Thyroid gland (tissue), 4 donors: ENCODE results near the gene KNCN. TPM values are rescaled to one million over a fixed set of nuclear protein-coding genes. Genes with fewer than 3 reads are reported as not detected.

Source experiments
- DNase-seq, 2 donors: peaks; one replicate each; pipeline ENCODE4 v3.0.0-alpha.2; 2019
- H3K27ac ChIP-seq, 3 donors: fragments of 200-600 bp; sonication (generic); 1 replicate in 2 of 3; 2 replicates in 1 of 3; pipeline ENCODE4 v1.5.1; 2016 to 2019; ENCODE audit warnings: mild to moderate bottlenecking in 1 of 3, moderate library complexity in 1 of 3
- H3K27me3 ChIP-seq: fragments of 200-600 bp; sonication (generic); one replicate; pipeline ENCODE4 v1.5.1; 2019
- H3K36me3 ChIP-seq, 2 donors: fragments of 200-600 bp; sonication (generic); one replicate each; pipeline ENCODE4 v1.5.1; 2016 to 2019
- H3K4me1 ChIP-seq, 2 donors: fragments of 200-600 bp; sonication (generic); one replicate each; pipeline ENCODE4 v1.5.1; 2017 to 2019
- H3K4me3 ChIP-seq, 3 donors: fragments of 200-600 bp; sonication (generic); replicated peaks in 1 of 3; 1 replicate in 2 of 3; 2 replicates in 1 of 3; pipeline ENCODE4 v1.5.1; 2016; ENCODE audit warnings: mild to moderate bottlenecking in 1 of 3
- H3K9me3 ChIP-seq: fragments of 200-600 bp; sonication (generic); one replicate; pipeline ENCODE4 v1.5.1; 2017
- CTCF ChIP-seq, 6 experiments: fragments of 200-600 bp in 3 of 6; fragments of 450-650 bp in 3 of 6; sonication (generic) in 3 of 6; IDR thresholded peaks; one replicate each; pipeline ENCODE4 v1.5.1; 2016 to 2019; ENCODE audit warnings: antibody characterized with exemption in 6 of 6, mild to moderate bottlenecking in 2 of 6, inconsistent platforms in 1 of 6, moderate library complexity in 1 of 6
- POLR2A ChIP-seq, 2 donors: fragments of 450-650 bp; IDR thresholded peaks; one replicate each; pipeline ENCODE4 v1.6.1; 2017; ENCODE audit warnings: antibody characterized with exemption in 2 of 2, mild to moderate bottlenecking in 2 of 2, moderate library complexity in 1 of 2
- WGBS, 2 donors: methylation state at CpG; one replicate each; pipeline ENCODE4 v1.1.5; 2017; 5-methylcytosine and 5-hydroxymethylcytosine counted together
- intact Hi-C: fragments of 100-400 bp; cut with DNase I; formaldehyde crosslinking; loops from one replicate; pipeline ENCODE4 v1.15.1; 2023
- total RNA-seq, 4 donors: library from RNA; depleted of rRNA; stranded (reverse); fragments of >200 nt; gene quantifications; one replicate each; pipeline ENCODE4 v1.2.3, GENCODE V29; 2016

KNCN gene
- total RNA-seq, 4 donors from 2014 or later, result not detected

GRCh38 chr1:46532095-46532494 lies 19.4 kb downstream of the KNCN start:
- DNase-seq, result no peak
- TF ChIP-seq POLR2A (IDR thresholded peaks at IDR 0.05) (no peak), CTCF (IDR thresholded peaks at IDR 0.05) (no peak)
- Histone ChIP-seq H3K4me1 (peaks cover 0 to 5% of the 10 kb centered on the region in 2 donors), H3K36me3 (no peaks in the 10 kb centered on the region), H3K4me3 (no peak overlapping the region), H3K9me3 (no peaks in the 10 kb centered on the region), H3K27ac (no peak overlapping the region), H3K27me3 (no peaks in the 10 kb centered on the region)
- intact Hi-C loops, result loop anchor here (5.0 kb wide), 1 partner anchor 195 kb away; no protein-coding TSS in a partner anchor
- WGBS, 2 donors, result 75 to 84% methylated on average over 3 of the region's 3 CpGs

DNA sequence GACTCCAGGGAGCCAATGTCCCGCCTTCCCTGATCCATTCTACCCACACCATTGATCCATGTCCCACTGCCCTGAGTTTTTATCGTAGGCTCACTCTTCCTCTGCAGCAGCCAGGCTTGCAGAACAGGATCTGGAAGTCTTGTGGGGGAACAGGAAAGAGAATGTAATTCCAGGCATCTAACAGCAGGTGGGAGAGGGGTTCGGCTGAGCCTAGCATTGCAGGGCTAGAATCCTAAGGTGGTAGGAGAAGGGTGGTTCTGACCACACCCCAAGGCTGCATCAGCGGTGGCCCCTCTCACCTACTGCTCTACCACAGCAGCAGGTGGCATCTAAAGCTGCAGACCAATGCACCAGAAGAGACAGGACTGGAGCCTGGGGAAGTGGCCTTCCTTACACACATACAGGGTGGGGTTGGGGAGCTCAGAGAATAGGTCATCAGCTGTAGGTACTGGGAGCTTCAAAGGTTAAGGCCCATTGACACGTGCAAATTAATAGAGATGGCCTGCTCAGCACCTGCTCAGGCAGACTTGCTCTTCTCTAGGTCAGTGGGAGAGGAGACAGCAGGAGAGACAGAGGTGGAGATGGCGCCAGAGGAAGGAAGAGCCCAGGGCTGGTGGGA lies 20.5 kb downstream of the KNCN start:
- H3K4me1 ChIP-seq, result peaks cover 0 to 5% of the 10 kb centered on the region in 2 donors
- no peaks in the 10 kb centered on the region for H3K27me3 ChIP-seq
- no peaks in the 10 kb centered on the region for H3K9me3 ChIP-seq
- TF ChIP-seq POLR2A (IDR thresholded peaks at IDR 0.05) (no peak), CTCF (IDR thresholded peaks at IDR 0.05) (no peak)
- H3K4me3 ChIP-seq, result no peak overlapping the region
- no peak for DNase-seq
- no peaks in the 10 kb centered on the region for H3K36me3 ChIP-seq
- WGBS, 2 donors, result 57 to 60% methylated on average over 6 of the region's 6 CpGs
- intact Hi-C loops, result loop anchor here (5.0 kb wide), 1 partner anchor 196 kb away; no protein-coding TSS in a partner anchor
- H3K27ac ChIP-seq, result no peak overlapping the region

- DNase-seq, result no peak
- Histone ChIP-seq H3K36me3 (no peaks in the 10 kb centered on the region), H3K27me3 (no peaks in the 10 kb centered on the region), H3K27ac (no peak overlapping the region), H3K4me3 (no peak overlapping the region), H3K4me1 (peaks cover 0 to 5% of the 10 kb centered on the region in 2 donors), H3K9me3 (no peaks in the 10 kb centered on the region)
- 52 to 78% methylated on average over 3 of the region's 3 CpGs for WGBS, 2 donors
- TF ChIP-seq CTCF (IDR thresholded peaks at IDR 0.05) (no peak), POLR2A (IDR thresholded peaks at IDR 0.05) (no peak)
- intact Hi-C loops, result loop anchor here (5.0 kb wide), 1 partner anchor 197 kb away; no protein-coding TSS in a partner anchor
These were observed 21.1 kb downstream of the KNCN start for GRCh38 chr1:46530311-46530710.

- no peaks in the 10 kb centered on the region for H3K9me3 ChIP-seq
- H3K27ac ChIP-seq, result no peak overlapping the region
- DNase-seq, result no peak
- intact Hi-C loops, result loop anchor here (2.0 kb wide), 1 partner anchor 50 kb away; no protein-coding TSS in a partner anchor
- no peak overlapping the region for H3K4me3 ChIP-seq
- no peaks in the 10 kb centered on the region for H3K27me3 ChIP-seq
- peaks cover 0 to 5% of the 10 kb centered on the region in 2 donors for H3K4me1 ChIP-seq
- 64% methylated on average over 4 of the region's 4 CpGs for WGBS, 2 donors
- no peaks in the 10 kb centered on the region for H3K36me3 ChIP-seq
- TF ChIP-seq POLR2A (IDR thresholded peaks at IDR 0.05) (no peak), CTCF (IDR thresholded peaks at IDR 0.05) (no peak)
These were observed 22.3 kb downstream of the KNCN start for GRCh38 chr1:46529031-46529630.
